Ascending aorta (tissue), 2 donors: Measurements from ENCODE around the gene C4orf50. TPM values are rescaled to one million over a fixed set of nuclear protein-coding genes. Genes with fewer than 3 reads are reported as not detected.

ENCODE experiments used
- DNase-seq, 2 donors: peaks; one replicate each; pipeline ENCODE4 v3.0.0-alpha.2; 2019; ENCODE audit warnings: low spot score in 2 of 2
- H3K27ac ChIP-seq, 2 donors: fragments of 200-600 bp; sonication (generic); one replicate each; pipeline ENCODE4 v1.5.1; 2016 to 2017; ENCODE audit warnings: mild to moderate bottlenecking in 1 of 2
- H3K27me3 ChIP-seq: fragments of 200-600 bp; sonication (generic); one replicate; pipeline ENCODE4 v1.5.1; 2017
- H3K36me3 ChIP-seq, 2 donors: fragments of 200-600 bp; sonication (generic); one replicate each; pipeline ENCODE4 v1.5.1; 2016
- H3K4me1 ChIP-seq, 2 donors: fragments of 200-600 bp; sonication (generic); one replicate each; pipeline ENCODE4 v1.5.1; 2016 to 2017; ENCODE audit warnings: mild to moderate bottlenecking in 1 of 2
- H3K4me3 ChIP-seq, 2 donors: fragments of 200-600 bp; sonication (generic); one replicate each; pipeline ENCODE4 v1.5.1; 2016 to 2017; ENCODE audit warnings: mild to moderate bottlenecking in 1 of 2
- H3K9me3 ChIP-seq, 2 donors: fragments of 200-600 bp; sonication (generic); one replicate each; pipeline ENCODE4 v1.5.1; 2016
- intact Hi-C: fragments of 100-400 bp; cut with DNase I; formaldehyde crosslinking; loops from one replicate; pipeline ENCODE4 v1.15.1; 2023
- total RNA-seq: library from RNA; depleted of rRNA; stranded (reverse); fragments of >200 nt; gene quantifications from one replicate; pipeline ENCODE4 v1.1.0, GENCODE V29; 2016
- TF ChIP-seq, protein P1 (sequence below), 3 experiments: fragments of 200-600 bp in 2 of 3; fragments of 450-650 bp in 1 of 3; sonication (generic) in 2 of 3; IDR thresholded peaks; one replicate each; pipeline ENCODE4 v1.5.1; 2016 to 2019; ENCODE audit warnings: antibody characterized with exemption in 3 of 3, mild to moderate bottlenecking in 1 of 3, moderate library complexity in 1 of 3

Gene C4orf50
- total RNA-seq, 1 donor from 2014 or later: not detected

DNA sequence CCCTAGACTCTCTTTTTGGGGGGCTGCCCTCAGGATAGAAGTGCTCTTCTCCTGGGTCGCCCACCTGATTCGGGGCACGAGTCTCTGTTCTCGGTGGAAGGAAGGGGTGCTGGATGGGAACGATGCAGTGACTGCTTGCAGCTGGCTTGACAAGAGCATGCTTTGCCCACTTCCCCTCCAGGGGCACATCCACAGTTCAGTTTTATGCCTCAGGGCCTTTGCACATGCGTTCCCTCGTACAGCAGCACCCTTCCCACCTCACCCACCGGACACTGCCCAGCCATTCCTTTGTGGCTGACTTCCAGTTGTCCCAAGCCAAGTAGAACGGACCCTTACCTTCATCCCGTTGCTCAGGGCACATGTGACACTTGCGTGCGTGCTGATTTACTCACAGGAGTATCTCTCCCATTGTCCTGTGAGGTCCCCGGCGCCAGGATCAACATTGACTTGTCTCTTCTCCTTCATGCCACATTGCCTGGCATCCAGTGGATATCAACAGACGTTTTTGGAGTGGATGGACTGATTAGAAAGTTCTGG lies 60.0 kb downstream of the C4orf50 start:
- Histone ChIP-seq H3K4me1 (no peaks in the 10 kb centered on the region), H3K27me3 (no peaks in the 10 kb centered on the region), H3K4me3 (no peak overlapping the region), H3K36me3 (no peaks in the 10 kb centered on the region), H3K27ac (no peak overlapping the region), H3K9me3 (no peaks in the 10 kb centered on the region)
- intact Hi-C loops: no loop called here
- TF ChIP-seq, protein P1, sequence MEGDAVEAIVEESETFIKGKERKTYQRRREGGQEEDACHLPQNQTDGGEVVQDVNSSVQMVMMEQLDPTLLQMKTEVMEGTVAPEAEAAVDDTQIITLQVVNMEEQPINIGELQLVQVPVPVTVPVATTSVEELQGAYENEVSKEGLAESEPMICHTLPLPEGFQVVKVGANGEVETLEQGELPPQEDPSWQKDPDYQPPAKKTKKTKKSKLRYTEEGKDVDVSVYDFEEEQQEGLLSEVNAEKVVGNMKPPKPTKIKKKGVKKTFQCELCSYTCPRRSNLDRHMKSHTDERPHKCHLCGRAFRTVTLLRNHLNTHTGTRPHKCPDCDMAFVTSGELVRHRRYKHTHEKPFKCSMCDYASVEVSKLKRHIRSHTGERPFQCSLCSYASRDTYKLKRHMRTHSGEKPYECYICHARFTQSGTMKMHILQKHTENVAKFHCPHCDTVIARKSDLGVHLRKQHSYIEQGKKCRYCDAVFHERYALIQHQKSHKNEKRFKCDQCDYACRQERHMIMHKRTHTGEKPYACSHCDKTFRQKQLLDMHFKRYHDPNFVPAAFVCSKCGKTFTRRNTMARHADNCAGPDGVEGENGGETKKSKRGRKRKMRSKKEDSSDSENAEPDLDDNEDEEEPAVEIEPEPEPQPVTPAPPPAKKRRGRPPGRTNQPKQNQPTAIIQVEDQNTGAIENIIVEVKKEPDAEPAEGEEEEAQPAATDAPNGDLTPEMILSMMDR (IDR thresholded peaks at IDR 0.05): no peak
- DNase-seq: no peak

DNA sequence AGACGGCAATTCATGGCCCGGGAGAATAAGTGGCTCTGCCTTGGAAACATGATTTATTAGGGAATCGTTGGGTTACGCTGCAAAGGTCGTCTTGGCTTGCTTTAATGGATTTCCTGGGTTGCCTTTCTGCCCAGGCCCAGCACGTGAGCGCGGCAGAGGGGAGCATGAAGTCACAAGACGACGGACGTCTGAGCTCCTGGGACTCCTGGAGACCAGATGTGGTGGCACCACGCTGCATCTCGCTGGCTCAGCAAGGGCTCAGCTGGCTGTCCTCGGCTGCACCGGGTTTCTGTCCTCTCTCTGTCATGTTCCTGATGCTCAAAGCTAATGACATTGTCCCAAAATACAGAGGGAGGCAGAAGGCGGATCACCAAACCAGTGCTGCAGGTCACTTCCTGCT lies 61.2 kb downstream of the C4orf50 start:
- H3K27me3 ChIP-seq: no peaks in the 10 kb centered on the region
- H3K27ac ChIP-seq: no peak overlapping the region

DNA sequence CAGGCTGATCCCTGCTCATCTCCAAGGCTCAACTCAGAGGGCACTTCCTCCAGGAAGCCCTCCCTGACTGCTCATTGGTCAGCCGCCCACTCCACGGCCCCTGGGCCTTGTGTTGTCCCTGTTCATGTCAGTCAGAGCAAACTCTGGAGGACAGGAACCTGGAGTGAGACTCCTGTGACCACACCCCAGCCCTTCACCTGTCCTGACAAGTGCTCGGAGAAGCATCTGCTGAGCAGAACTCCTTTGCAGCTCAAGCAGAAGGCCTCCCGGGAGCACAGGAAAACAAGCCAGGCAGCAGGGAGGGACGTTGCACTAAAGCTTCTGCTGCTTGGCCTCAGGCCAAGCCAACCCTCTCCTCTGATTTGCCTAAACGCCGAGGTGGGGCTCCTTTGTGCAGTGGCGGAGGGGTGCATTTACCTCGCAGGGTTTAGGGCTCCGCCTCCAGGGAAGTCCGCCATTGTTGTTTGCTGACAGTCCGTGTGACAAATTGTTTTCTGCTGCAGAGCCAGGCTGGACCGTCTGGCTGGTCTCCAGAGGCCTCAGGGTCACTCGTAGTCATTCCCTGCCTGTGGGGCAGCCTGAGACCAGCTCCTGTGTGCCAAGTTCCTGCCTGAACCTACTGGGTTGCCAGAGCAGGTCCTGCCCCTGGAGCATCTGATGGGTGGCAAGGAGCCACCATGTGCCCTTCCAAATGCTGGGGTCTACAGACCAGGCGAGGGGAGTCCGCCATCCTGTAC lies 61.8 kb downstream of the C4orf50 start:
- intact Hi-C loops: no loop called here
- no peak overlapping the region for H3K27ac ChIP-seq

More for the DNA sequence above, 61.2 kb downstream of the C4orf50 start:
- no peaks in the 10 kb centered on the region for H3K9me3 ChIP-seq
- no peak for DNase-seq
- no peak overlapping the region for H3K4me3 ChIP-seq
- TF ChIP-seq, protein P1 (IDR thresholded peaks at IDR 0.05): no peak
- no peaks in the 10 kb centered on the region for H3K36me3 ChIP-seq
- intact Hi-C loops: no loop called here
- H3K4me1 ChIP-seq: no peaks in the 10 kb centered on the region

DNA sequence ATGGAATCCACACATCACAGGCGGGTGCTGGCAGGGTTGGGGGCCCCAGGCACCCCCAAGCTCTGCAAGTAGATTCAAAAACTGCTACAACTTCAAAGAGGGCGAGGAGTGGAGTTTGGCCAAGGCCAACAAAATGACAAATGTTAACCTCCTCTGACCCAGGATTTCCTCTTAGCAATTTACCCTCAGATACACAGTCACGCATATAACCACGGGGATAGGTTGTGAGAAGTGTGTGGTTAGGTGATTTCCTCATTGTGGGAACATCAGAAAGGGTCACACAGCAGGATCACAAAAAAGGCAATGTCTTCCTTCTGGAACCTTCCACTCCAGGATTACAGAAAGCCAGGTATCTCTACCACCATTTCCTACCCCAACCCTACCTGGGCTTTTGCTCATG lies 62.4 kb downstream of the C4orf50 start:
- H3K36me3 ChIP-seq: no peaks in the 10 kb centered on the region
- H3K9me3 ChIP-seq: no peaks in the 10 kb centered on the region
- no peak for DNase-seq
- TF ChIP-seq, protein P1 (IDR thresholded peaks at IDR 0.05): no peak
- intact Hi-C loops: no loop called here
- H3K27me3 ChIP-seq: no peaks in the 10 kb centered on the region
- H3K4me3 ChIP-seq: no peak overlapping the region
- no peak overlapping the region for H3K27ac ChIP-seq
- H3K4me1 ChIP-seq: no peaks in the 10 kb centered on the region

More for the DNA sequence above, 61.8 kb downstream of the C4orf50 start:
- Histone ChIP-seq H3K36me3 (no peaks in the 10 kb centered on the region), H3K27me3 (no peaks in the 10 kb centered on the region), H3K4me1 (no peaks in the 10 kb centered on the region), H3K9me3 (no peaks in the 10 kb centered on the region), H3K4me3 (no peak overlapping the region)
- no peak for DNase-seq
- TF ChIP-seq, protein P1 (IDR thresholded peaks at IDR 0.05): no peak

DNA sequence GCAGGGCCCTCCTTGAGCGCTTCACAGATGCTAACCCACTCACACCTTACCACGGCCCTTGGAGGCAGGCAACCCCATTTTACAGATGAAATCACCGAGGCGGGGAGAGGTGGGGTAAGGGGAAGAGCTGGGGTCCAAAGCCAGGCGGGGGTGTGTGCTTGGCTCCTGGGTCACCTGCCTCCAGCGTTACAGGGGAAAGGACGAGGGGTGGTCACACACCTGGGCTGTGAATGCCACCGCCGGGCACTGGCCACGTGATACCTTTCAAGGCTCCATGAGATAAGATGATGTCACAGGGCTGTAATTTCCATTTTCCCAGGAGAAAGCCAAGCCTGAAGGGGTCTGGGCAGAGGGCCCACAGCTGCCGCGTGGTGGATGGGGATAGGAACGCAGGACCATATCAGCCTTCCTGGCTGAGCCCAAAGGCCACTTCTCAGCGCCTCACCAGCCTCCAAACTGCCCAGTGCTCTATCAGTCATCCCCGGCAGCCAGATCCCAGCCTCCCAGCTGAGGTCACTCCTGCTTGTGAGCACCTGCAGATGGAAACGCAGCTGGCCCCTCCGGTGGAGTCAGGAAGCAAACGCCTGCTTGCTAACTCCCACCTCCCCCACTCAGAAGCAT lies 62.9 kb downstream of the C4orf50 start:
- H3K36me3 ChIP-seq: no peaks in the 10 kb centered on the region
- TF ChIP-seq, protein P1 (IDR thresholded peaks at IDR 0.05): no peak
- intact Hi-C loops: no loop called here
- no peaks in the 10 kb centered on the region for H3K4me1 ChIP-seq
- H3K27me3 ChIP-seq: no peaks in the 10 kb centered on the region
- no peak overlapping the region for H3K4me3 ChIP-seq
- no peaks in the 10 kb centered on the region for H3K9me3 ChIP-seq
- DNase-seq: no peak
- H3K27ac ChIP-seq: no peak overlapping the region
